GM21526 (cell line): ENCODE results near the gene CX3CL1.
"Not testable (repeated sequence)": the region's sequence is repeated elsewhere in the genome, so short reads cannot be mapped to it uniquely, and the experiment has no call there.

Experiments
- ATAC-seq: cut with Tn5 transposase; IDR thresholded peaks from one replicate; pipeline ENCODE4 v1.9.1; 2021; ENCODE audit warnings: moderate library complexity; ENCODE audit not compliant: unreplicated experiment, low FRiP score

CX3CL1 gene

DNA sequence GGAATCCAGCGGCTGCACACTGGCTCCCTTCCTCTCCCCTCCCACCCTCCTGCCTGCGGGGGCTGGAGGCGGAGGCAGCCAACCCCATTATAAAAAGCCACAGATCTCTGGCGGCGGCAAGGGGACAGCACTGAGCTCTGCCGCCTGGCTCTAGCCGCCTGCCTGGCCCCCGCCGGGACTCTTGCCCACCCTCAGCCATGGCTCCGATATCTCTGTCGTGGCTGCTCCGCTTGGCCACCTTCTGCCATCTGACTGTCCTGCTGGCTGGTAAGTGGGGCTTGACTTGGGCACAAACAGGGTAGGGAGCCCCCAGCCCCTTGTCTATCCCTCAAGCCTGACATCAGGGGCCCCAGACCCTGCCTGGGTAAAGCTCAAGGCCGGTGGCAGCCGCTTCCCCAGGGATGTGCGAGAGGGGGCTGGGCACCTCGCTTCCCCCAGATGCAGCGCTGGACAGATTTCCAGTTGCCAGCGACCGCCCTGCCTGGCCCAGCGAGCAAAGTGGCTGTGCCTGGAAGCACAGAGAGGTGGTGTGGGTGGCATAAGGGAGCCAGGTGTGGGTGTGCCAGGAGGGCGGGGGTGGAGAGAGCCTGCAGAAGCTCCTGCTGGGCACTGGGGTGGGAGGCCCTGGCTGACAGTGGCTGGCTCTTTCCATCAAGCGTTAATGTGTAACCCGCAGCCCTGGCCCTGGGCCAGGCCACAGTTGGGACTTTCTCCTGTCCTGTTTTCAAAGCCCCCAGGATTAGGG lies at the start of gene CX3CL1:
CX3CL1 (plus strand) TSS at position 119 of the 745 bp plus-strand sequence; CDS start at position 198, 79 bp downstream.
- no peak for ATAC-seq

DNA sequence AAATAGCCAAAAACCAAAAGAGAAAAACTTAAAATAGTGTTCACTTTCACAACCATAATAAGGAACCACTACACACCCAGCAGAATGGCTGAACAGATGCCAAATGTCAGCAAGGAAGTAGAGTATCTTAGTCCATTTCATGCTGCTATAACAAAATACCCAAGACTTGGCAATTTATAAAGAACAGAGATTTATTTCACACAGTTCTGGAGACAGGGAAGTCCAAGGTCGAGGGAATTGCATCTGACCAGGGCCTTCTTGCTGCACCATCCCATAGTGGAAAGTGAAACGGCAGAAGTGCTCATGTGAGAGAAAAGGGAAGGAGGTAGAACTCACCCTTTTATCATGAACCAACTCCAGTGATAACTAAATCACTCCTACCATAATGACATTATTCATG lies 47.5 kb upstream of the CX3CL1 start:
- no peak for ATAC-seq

DNA sequence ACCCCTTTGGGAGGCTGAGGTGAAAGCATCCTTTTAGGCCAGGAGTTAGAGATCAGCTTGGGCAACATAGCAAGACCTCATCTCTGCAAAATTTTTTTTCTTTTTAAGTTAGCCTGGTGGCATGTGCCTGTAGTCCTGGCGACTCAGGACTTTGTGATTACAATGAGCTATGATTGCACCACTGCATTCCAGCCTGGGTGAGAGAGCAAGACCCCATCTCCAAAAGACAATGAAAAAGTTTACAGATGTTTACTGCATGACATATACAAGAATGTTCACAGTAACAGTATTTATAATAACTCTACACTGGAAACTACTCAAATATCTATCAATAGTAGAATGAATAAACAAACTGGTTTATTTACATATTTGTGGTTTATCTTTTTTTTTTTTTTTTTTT lies 46.8 kb upstream of the CX3CL1 start:
- no peak for ATAC-seq

DNA sequence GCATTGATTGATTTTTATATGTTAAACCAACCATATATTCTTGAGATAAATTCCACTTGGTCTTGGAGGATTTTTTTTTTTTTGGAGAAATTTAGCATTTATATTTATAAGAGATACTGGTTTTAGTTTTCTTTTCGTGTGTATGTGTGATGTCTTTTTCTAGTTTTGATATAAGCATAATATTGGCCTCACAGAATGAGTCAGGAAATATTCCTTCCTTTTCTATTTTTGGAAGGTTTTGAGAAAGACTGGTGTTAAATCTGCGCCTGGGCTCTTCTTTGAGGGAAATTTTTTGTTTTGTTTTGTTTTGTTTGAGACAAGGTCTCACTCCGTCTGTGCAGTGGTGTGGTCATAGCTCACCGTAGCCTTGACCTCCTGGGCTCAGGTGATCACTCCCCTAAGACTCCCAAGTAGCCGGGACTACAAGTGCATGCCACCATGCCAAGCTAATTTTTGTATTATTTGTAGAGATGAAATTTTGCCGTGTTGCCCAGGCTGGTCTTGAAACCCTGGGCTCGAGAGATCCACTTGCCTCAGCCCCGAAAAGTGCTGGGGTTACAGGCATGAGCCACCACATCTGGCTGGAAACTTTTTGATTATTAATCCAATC lies 42.5 kb upstream of the CX3CL1 start:
- no peak for ATAC-seq

DNA sequence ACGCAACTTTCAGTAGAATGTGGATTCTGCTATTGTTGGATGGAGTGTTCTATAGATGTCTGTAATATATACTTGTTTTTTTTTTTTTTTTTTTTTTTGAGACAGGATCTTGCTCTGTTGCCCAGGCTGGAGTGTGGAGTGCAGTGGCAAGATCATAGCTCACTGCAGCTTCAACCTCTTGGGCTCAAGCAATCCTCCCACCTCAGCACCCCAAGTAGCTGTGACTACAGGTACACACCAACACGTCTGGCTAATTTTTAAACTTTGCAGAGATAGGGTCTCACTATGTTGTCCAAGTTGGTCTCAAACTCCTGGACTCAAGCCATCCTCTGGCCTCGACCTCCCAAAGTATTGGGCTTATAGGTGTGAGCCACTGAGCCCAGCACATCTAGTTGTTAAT lies 40.9 kb upstream of the CX3CL1 start:
- no peak for ATAC-seq

DNA sequence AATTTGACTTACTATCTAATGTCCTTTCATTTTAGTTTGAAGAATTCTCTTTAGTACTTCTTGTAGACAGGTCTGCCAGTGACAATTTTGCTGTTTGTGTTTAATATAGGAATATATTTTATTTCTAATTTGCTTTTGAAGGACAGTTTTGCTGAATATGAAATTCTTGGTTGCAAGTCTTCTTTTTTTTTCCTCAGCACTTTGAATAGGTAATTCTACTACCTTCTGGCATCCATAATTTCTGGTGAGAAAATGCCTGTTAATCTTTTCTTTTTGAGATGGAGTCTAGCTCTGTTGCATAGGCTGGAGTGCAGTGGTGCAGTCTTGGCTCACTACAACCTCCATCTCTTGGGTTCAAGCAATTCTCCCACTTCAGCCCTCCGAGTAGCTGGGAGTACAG lies 38.9 kb upstream of the CX3CL1 start:
- no peak for ATAC-seq

DNA sequence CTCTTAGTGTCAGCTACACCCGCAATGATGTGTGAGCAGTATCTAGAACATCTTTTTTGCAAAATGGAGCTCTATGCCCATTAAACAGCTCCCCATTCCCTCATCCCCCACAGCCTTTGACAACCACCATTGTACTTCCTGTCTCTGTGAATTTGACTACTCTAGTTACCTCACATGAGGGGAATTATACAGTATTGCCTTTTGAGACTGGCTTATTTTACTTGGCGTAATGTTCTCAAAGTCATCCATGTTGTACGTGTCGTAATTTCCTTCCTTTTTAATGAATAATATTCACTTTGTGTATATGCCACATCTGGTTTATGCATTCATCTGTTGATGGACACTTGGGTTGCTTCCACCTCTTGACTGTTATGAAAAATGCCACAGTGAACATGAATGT lies 36.9 kb upstream of the CX3CL1 start:
- ATAC-seq, result no peak

DNA sequence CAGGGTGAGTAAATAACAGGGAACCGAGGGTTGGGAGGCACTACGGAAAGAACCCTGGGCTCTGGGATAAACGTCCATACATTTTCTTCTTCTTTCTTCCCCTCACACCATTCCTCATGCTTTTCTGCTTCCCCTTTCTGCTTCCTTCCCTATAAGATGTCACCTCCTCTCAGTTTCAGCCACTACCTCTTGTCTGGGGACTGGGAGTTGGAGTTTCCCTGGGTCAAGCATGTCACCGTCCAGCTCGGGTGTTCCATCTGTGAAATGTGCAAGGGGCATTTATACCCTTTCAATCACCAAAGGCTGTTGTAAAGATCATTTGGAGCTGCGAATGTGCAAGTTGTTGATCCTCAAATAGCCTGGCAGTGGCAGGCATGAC lies 31.2 kb upstream of the CX3CL1 start:
- no peak for ATAC-seq

DNA sequence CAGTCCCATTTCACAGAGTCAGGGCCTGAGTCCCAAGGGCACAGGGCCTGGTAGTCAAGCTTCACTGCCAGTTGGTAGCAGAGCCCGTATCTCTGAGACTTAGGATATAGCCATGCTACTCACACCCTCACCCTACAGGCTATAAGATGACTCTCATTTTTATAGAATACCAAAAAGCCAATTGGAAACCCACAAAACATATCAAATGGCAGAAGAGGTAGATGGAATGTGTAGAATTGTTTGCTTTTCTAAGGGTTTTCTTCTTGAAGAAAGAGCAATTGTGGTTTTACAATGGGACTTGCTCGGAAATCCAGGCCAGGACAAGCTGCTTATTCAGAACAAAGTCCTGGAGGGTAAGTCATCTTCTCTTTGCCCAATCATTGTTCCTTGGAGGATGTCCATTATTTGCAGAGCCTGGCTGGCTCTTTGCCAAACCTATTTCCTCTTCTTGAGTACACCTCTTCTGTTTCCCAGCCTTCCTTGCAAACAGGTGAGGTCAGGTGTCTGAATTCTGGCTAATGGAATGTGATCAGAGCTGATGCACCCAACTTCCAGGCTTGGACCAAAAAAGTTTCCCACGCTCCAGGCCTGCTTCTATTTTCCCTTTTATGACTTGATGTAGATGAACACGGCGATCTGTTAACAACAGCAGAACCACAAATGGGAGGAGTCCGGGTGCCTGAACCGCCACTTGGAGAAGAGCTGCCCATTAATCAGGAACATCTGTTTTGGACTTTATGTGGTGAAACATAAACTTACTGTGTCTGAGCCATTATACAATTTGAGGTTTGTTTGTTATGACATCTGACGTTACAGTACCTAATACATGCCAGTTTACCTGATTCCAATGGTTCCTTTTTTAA lies 30.6 kb upstream of the CX3CL1 start:
- no peak for ATAC-seq

DNA sequence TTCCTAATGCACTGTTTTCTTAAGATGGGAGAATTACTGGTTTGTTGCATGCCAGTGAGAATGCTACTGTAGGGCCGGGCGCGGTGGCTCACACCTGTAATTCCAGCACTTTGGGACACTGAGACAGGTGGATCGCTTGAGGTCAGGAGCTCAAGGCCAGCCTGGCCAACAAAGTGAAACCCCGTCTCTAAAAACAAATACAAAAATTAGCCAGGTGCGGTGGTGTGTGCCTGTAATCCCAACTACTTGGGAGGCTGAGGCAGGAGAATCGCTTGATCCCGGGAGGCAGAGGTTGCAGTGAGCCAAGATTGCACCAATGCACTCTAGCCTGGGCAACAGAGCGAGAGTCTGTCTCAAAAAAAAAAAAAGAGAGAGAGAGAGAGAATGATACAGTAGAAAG lies 29.7 kb upstream of the CX3CL1 start:
- not testable (repeated sequence) for ATAC-seq

DNA sequence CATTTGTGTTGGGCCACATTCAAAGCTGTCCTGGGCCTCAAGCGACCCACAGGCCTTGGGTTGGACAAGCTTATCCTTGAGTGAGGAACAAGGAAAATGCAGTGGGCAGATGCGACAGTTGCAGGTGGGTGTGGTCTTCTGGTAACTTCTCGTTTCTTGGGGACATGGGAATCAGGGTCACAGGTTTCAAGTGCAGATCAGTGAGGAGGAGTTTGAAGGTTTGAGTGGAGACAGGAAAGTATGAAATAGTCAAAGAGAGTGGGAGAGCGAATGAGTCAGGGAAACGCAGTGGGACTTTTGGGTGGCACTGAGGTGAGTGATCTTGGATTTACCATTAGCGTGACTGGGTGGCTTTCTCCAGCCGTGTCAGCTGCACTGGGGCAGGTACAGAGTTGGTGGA lies 29.1 kb upstream of the CX3CL1 start:
- no peak for ATAC-seq

DNA sequence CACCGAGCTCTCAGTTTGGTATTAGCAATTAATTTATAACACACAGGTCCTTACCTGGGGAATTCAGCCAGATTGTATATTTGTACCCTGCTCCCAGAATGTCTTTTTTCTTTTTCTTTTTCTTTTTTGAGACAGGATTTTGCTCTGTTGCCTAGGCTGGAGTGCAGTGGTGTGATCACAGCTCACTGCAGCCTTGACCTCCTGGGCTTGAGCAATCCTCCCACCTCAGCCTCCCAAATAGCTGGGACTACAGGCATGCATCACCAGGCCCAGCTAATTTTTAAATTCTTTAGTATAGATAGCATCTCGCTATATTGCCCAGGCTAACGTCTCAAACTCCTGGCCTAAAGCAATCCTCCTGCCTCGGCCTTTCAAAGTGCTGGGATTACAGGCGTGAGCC lies 28.2 kb upstream of the CX3CL1 start:
- ATAC-seq, result not testable (repeated sequence)

DNA sequence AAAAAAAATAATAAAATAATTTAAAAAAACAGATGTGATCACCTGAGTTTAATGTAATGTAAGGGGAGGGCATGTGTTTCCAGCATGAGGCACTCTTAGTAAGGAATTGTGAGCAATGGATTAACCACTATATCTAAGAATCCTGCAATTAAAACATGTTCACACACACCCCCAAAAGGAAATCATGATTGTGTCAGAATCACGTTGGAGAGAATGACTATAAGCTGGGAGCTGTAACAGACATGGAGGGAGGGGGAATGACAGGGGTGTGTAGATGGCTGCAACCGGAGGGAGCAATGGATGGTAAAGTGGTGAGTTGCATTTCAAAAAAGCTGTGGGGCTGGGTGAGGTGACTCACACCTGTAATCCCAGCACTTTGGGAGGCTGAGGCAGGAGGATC lies 27.3 kb upstream of the CX3CL1 start:
- no peak for ATAC-seq

DNA sequence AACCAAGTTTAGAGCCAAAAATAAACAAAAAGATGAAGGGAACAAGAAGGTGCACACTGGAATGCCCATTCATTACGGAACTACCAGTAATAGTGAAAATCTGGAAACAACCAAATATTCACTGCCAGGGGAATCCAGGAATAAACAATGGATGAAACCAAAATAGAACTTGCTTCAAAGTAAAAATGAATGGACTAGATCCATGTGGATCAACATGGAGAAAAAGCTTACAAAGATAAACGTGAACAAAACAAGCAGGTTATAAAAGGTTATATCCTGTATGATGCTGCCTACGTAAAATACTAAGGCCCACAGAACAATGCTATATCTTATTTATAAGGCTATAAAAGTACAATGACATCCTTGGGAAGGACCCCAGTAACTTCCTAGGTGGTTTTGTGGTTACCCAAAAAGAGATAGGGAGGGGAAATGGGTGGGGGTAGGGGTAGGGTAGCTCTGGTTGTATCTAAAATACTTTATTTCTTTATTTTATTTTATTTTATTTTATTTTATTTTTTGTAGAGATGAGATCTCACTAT lies 26.6 kb upstream of the CX3CL1 start:
- ATAC-seq, result no peak

DNA sequence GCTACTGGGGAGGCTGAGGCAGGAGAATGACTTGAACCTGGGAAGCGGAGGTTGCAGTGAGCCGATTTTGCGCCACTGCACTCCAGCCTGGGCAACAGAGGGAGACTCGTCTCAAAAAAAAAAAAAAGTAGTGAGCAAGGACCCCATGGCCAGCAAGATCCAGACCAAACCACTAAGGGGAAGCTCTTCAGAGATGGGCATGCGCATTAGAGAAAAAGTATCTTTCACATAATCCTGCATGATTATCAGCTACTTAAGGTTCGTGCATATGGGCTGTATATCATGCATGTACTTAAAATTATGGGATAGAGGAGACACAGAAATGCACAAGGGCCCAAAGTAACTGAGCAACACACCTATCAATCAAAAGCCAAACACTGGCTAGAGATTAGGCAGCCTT lies 24.4 kb upstream of the CX3CL1 start:
- ATAC-seq, result no peak

DNA sequence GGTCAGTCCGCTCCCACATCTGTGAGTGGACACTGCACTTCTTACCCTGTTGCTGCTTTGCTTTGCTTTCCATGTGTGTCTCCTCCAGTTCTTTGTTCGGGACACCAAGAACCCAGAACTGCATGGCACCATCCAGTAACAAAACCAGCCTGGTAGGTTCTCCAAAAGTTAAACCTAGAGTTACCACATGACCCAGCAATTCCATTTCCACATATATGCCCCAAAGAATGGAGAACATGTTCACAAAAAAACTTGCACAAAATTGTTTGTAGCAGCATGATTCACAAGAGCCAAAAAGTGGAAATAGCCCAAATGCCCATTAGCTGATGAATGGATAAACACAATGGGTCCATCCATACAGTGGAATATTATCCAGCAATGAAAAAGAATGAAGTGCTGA lies 24.0 kb upstream of the CX3CL1 start:
- ATAC-seq, result no peak

DNA sequence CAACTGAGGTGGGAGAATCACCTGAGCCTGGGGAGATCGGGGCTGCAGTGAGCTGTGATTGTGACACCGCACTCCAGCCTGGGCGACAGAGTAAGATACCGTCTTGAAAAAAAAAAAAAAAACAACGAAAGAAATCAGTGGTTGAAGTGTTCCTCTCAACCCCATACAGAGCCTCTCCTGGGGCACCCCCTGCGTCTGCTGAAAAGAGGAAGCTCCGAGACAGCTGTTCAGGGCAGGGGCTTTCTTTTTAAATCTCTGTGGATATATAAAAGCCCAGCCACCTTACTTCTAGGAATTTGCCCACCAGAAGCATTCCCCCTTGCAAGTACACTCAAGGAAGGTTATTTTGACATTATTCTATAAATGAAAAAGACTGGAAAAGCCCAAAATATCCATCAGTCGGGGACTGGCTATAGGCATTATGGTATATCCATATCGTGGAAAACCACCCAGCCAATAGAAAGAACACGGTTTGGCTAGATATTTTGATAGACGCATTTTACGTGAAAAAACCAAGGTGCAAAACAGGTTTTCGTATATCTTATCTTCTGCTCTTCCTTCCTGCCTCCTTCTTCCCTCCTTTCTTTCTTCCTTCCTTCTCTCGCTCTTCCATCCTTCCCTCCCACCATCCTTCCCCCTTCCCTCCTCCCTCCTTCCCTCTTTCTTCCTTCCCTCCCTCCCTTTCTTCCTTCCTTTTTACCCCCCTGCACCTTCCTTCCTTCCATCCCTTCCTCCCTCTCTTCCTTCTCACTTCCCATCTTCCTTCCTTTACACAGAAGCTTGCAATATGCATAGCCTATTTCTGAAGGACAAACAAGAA lies 22.9 kb upstream of the CX3CL1 start:
- peak; percentile 57 for ATAC-seq

DNA sequence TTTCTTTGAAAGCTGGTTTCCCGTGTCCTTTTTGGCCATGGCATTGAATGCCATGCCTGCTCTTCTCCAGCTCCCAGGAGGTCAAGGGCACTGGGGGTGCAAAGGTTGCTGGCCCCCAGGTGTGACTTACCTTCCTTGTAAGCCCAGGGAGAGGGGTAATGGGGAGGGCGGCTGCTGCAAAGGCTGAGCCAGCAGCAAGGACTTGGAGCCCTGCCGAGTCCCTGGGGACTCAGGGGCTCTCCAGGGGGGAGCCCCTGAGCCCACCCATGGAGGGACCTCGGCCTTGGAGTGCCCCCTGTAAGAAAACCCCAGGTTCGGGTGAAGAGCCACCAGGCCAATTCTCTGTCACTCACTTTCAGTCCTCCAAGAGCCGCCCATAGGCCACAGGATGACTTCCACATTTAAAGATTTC lies 19.6 kb upstream of the CX3CL1 start:
- ATAC-seq, result no peak

DNA sequence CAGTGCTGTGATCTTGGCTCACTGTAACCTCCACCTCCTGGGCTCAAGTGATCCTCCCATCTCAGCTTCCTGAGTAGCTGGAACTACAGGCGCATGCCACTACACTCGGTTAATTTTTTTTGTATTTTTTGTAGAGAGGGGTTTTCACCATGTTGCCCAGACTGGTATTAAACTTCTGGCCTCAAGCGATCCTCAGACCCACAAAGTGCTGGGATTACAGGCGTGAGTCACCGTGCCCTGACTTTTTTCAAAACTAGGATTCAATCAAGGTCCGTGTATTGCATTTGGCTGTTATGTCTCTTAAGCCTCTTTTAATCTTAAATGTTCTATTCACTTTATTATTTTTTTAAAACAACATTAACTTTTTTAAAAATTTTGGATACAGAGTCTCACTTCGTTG lies 18.0 kb upstream of the CX3CL1 start:
- no peak for ATAC-seq

DNA sequence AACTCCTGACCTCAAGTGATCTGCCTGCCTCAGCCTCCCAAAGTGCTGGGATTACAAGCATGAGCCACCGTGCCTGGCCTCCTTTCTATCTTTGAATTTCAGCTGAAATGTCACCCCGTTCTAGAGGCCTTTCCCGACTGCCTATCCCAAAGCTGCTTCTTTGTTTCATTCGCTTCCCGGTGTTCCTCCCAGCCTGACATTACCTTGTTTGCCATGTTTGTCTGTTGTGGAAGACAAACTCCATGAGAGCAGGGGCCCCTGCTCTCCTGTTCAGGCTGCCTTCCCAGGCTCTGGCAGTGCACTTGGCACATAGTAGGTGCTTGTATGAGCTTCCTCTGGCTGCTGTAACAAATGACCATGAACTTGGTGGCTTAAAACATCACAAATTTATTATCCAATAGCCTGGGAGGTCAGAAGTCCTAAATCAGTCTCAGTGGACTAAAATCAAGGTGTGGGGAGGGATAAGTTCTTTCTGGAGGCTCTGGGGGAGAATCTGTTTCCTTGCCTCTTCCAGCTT lies 16.3 kb upstream of the CX3CL1 start:
- ATAC-seq, result no peak
